ACC112 (cell line): Measurements from ENCODE around the gene MUC12.

Experiments
- H2AFZ ChIP-seq: fragments of 200-600 bp; sonication (generic); one replicate; pipeline ENCODE4 v1.6.0; 2017; ENCODE audit warnings: antibody characterized with exemption, low read length; ENCODE audit not compliant: unreplicated experiment
- H3K27ac ChIP-seq: fragments of 200-600 bp; sonication (generic); 2 replicates; pipeline ENCODE4 v1.5.1; 2014; ENCODE audit warnings: low read depth, mild to moderate bottlenecking, antibody characterized with exemption, low read length, moderate library complexity
- H3K27me3 ChIP-seq: fragments of 200-600 bp; sonication (generic); 2 replicates; pipeline ENCODE4 v1.6.1; 2014; ENCODE audit warnings: mild to moderate bottlenecking, antibody characterized with exemption, low read length, moderate library complexity, mixed read lengths; ENCODE audit not compliant: insufficient read depth
- H3K36me3 ChIP-seq: fragments of 200-600 bp; sonication (generic); 2 replicates; pipeline ENCODE4 v1.6.1; 2016; ENCODE audit warnings: mild to moderate bottlenecking, antibody characterized with exemption, low read length, moderate library complexity, mixed read lengths; ENCODE audit not compliant: insufficient read depth
- H3K4me1 ChIP-seq: fragments of 200-600 bp; sonication (generic); one replicate; pipeline ENCODE4 v1.6.1; 2016; ENCODE audit warnings: low read length, mixed read lengths; ENCODE audit not compliant: insufficient read depth, unreplicated experiment, control insufficient read depth
- H3K4me3 ChIP-seq: fragments of 200-600 bp; sonication (generic); 2 replicates; pipeline ENCODE4 v1.5.1; 2014; ENCODE audit warnings: mild to moderate bottlenecking, low read depth, low read length
- H3K79me2 ChIP-seq: fragments of 200-600 bp; sonication (generic); one replicate; pipeline ENCODE4 v1.6.0; 2016; ENCODE audit warnings: low read length; ENCODE audit not compliant: control insufficient read depth, unreplicated experiment, insufficient read depth

Gene MUC12

GRCh38 chr7:100943693-100944092, 25.7 kb upstream of the MUC12 start:
- Histone ChIP-seq H3K4me3 (no peak overlapping the region), H3K36me3 (no peaks in the 10 kb centered on the region), H3K27ac (no peak overlapping the region)

GRCh38 chr7:100944138-100944537, 25.2 kb upstream of the MUC12 start:
- Histone ChIP-seq H3K4me3 (no peak overlapping the region), H3K79me2 (no peaks in the 10 kb centered on the region), H3K4me1 (peaks cover 6% of the 10 kb centered on the region), H3K36me3 (no peaks in the 10 kb centered on the region), H3K27me3 (peaks cover 4% of the 10 kb centered on the region; the same call in 1 of the 2 replicates), H2AFZ (no peak overlapping the region), H3K27ac (no peak overlapping the region)

More at GRCh38 chr7:100943693-100944092, 25.7 kb upstream of the MUC12 start:
- Histone ChIP-seq H2AFZ (no peak overlapping the region), H3K27me3 (no peaks in the 10 kb centered on the region), H3K79me2 (no peaks in the 10 kb centered on the region), H3K4me1 (peaks cover 6% of the 10 kb centered on the region)

GRCh38 chr7:100946111-100946510, 23.3 kb upstream of the MUC12 start:
- H3K4me1 ChIP-seq = peaks cover 6% of the 10 kb centered on the region
- no peaks in the 10 kb centered on the region for H3K79me2 ChIP-seq
- no peak overlapping the region for H3K27ac ChIP-seq
- H3K27me3 ChIP-seq = peaks cover 22% of the 10 kb centered on the region
- H2AFZ ChIP-seq = no peak overlapping the region
- no peak overlapping the region for H3K4me3 ChIP-seq
- no peaks in the 10 kb centered on the region for H3K36me3 ChIP-seq

- H2AFZ ChIP-seq = no peak overlapping the region
Observed at GRCh38 chr7:100946766-100947365, 22.5 kb upstream of the MUC12 start.

GRCh38 chr7:100947792-100948191, 21.6 kb upstream of the MUC12 start:
- Histone ChIP-seq H3K79me2 (no peaks in the 10 kb centered on the region), H3K27ac (no peak overlapping the region), H2AFZ (no peak overlapping the region), H3K4me1 (peaks cover under 1% of the 10 kb centered on the region), H3K4me3 (no peak overlapping the region), H3K36me3 (no peaks in the 10 kb centered on the region), H3K27me3 (peaks cover 39% of the 10 kb centered on the region)

More at GRCh38 chr7:100946766-100947365, 22.5 kb upstream of the MUC12 start:
- H3K27me3 ChIP-seq = peaks cover 29% of the 10 kb centered on the region
- H3K36me3 ChIP-seq = no peaks in the 10 kb centered on the region
- peaks cover 6% of the 10 kb centered on the region for H3K4me1 ChIP-seq
- no peaks in the 10 kb centered on the region for H3K79me2 ChIP-seq
- no peak overlapping the region for H3K27ac ChIP-seq
- H3K4me3 ChIP-seq = no peak overlapping the region

DNA sequence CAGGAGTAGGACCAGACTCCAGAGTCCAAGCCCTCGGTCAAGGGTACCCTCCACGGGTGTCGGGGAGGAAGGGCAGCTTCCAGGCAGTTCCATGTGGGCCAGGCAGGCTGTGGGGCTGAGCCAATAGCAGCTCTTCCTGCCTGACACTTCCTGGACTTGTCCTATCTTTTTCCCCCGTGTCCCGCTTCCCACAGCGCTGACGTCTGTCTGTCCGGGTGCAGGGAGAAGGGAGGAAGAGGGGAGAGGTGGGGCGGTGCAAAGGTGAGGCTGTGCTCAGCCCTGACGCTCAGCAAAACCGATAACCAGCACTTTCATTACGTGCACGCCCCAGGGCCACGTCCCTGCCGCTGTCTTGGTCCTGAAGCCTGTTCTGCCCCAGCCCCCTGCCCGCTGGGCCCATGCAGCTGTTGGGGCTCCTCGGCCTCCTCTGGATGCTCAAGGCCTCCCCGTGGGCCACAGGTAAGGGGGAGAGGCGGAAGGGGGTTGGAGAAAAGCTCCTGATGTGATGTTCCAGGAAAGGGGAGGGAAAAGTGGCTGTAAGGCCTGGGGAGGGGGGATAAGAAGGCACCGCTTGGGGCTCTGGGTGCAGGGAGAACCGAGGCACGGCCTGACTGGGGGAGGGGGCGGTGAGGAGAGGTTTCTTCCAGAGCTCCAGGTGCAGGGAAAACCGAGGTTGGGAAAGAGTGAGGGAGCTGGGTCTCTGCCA, 20.0 kb upstream of the MUC12 start, which contains the start of gene MUC3A:
TSS of gene MUC3A (plus strand) at position 308 of the 706 bp plus-strand sequence. CDS start at position 399, 91 bp downstream.
- Histone ChIP-seq H3K4me3 (no peak within 1 kb of the TSS), H2AFZ (no peak within 1 kb of the TSS), H3K79me2 (no peaks in the 10 kb centered on the region), H3K27me3 (peaks cover 53% of the 10 kb centered on the region), H3K4me1 (no peaks in the 10 kb centered on the region), H3K36me3 (no peaks in the 10 kb centered on the region), H3K27ac (no peak within 1 kb of the TSS)

GRCh38 chr7:100949933-100950443, 19.4 kb upstream of the MUC12 start:
- no peaks in the 10 kb centered on the region for H3K4me1 ChIP-seq
- no peak overlapping the region for H3K27ac ChIP-seq
- H3K79me2 ChIP-seq = no peaks in the 10 kb centered on the region
- H3K36me3 ChIP-seq = no peaks in the 10 kb centered on the region
- H3K4me3 ChIP-seq = no peak overlapping the region
- H2AFZ ChIP-seq = no peak overlapping the region
- H3K27me3 ChIP-seq = peaks cover 58% of the 10 kb centered on the region

DNA sequence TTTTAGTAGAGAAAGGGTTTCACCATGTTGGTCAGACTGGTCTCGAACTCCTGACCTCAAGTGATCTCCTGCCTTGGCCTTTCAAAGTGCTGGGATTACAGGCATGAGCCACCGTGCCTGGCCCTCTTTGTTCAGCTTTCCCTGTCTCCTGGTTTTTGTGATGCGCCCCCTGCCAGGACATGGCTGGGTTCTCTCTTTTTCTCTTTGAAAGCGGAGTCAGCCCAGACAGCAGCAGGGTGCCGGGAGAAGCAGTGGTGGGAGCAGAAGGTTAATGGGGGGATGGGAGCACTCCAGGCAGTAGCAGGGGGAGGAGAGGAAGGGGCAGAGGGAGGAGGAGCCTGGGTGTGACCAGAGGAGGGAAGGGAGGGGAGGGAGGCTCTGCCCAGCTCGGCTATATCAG, 18.2 kb upstream of the MUC12 start:
- no peak overlapping the region for H3K4me3 ChIP-seq
- peaks cover 65% of the 10 kb centered on the region for H3K27me3 ChIP-seq

GRCh38 chr7:100951888-100952560, 17.3 kb upstream of the MUC12 start:
- no peaks in the 10 kb centered on the region for H3K79me2 ChIP-seq
- H2AFZ ChIP-seq = no peak overlapping the region
- H3K36me3 ChIP-seq = no peaks in the 10 kb centered on the region
- H3K27ac ChIP-seq = no peak overlapping the region
- peaks cover 65% of the 10 kb centered on the region for H3K27me3 ChIP-seq
- H3K4me3 ChIP-seq = no peak overlapping the region
- no peaks in the 10 kb centered on the region for H3K4me1 ChIP-seq

More for the DNA sequence above, 18.2 kb upstream of the MUC12 start:
- H3K36me3 ChIP-seq = no peaks in the 10 kb centered on the region
- no peaks in the 10 kb centered on the region for H3K79me2 ChIP-seq
- no peak overlapping the region for H3K27ac ChIP-seq
- H3K4me1 ChIP-seq = no peaks in the 10 kb centered on the region
- no peak overlapping the region for H2AFZ ChIP-seq

DNA sequence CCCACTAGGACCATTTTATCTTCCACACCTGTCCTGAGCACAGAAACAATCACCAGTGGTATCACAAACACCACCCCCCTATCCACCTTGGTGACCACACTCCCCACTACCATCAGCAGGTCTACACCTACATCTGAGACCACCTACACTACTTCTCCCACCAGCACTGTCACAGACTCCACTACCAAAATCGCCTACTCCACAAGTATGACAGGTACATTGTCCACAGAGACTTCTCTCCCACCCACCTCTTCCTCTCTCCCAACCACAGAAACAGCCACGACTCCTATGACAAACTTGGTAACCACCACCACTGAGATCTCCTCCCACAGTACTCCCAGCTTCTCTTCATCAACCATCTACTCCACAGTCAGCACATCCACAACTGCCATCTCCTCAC, 16.7 kb upstream of the MUC12 start:
- no peaks in the 10 kb centered on the region for H3K79me2 ChIP-seq
- H3K27me3 ChIP-seq = peaks cover 65% of the 10 kb centered on the region
- H3K27ac ChIP-seq = no peak overlapping the region
- H2AFZ ChIP-seq = no peak overlapping the region
- no peak overlapping the region for H3K4me3 ChIP-seq
- no peaks in the 10 kb centered on the region for H3K36me3 ChIP-seq
- no peaks in the 10 kb centered on the region for H3K4me1 ChIP-seq
